ENCODE data around the gene IKBKE.

Gene IKBKE

DNA sequence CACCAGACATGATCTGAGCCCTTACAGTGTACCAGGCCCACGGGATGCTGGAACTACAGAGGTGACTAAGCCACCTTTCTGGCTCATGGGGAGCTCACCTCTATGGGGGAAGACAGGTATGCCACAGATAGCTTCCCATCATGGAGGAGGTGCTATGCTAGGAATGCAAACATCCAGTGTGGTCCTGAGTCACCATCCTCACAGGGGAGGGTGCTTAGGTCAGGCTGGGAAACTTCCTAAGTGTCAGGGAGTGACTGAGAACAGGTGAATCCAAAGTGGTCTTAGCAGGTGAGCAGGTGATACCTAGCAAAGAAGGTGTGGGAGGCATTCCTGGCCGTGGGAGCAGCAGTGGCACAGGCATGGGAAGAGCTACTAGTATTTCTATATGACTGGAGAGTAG, 28.4 kb downstream of the IKBKE start:
- DNase-seq, result no peak

DNA sequence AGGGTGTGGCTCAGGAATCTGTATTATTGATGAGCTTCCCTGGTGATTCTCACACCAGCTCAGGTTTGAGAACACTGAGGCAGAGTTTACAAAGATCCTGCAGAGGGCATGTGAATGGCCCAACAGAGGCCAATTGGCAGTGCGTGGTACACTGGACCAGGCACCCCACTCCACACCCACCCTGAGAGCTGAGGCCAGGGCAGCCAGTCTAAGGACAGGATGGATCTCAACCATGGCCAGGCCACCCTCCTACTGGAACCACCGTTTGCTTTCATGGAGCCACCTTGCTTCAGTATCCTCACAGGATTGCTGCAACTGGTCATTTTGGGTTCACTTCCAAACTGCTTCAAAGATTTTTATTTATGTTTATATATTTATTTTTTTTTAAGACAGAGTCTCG, 29.8 kb downstream of the IKBKE start:
- DNase-seq, result no peak

DNA sequence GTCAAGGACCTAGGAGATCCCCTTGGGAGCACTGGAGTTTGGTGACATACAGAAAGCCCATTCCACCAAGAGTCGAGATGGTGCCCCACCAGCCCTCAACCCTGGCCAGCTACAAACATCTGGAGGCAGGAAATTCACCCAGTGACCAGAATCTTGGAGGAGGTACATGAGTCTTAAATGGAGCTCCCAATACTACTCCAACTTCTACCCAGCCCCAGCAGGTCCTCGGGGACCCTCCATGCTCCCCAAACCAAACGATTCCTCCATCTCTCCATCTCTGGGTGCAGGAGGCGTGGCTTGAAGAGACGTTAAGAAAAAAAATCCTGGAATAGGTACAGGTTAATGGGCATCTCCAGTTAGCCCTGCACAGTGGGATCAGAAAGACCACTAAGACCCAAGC, 31.6 kb downstream of the IKBKE start:
- DNase-seq, result no peak

DNA sequence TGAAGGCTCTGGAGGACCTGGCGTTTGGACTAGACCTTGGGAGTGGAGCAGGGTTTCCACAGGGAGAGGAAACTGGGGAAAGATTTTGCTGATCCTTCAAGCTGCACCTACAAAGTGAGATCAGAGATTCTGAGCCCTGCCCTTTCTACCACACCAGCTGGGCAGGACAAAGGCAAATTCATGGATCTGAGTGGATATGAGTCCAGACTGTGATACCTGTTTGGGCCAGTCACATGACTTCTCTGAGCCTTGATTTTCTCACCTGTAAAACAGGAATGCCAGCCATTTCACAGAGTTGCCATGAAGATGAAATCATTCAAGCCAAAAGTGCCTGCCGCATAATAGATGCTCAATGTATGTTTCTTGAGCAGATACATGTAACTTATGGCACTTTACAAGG, 32.1 kb downstream of the IKBKE start:
- no peak for DNase-seq

DNA sequence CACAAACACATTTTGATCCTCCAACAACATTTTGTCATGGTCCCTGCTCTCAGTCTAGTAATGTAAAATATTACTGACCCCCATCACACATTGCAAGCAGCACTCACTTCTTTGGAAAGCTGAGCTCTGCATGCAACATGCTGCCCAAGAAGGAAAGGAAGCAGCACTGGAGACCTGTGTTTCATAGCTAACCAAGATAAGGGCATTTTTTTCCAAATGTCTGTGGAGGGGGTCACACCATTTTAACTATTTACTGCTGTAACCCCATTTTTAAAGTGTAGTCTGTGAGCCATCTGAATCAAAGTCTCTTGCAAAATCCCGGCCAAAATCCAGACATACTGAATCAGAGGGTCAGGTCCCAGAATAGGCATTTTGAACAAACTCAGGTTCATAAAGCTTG, 32.5 kb downstream of the IKBKE start:
- DNase-seq, result no peak

DNA sequence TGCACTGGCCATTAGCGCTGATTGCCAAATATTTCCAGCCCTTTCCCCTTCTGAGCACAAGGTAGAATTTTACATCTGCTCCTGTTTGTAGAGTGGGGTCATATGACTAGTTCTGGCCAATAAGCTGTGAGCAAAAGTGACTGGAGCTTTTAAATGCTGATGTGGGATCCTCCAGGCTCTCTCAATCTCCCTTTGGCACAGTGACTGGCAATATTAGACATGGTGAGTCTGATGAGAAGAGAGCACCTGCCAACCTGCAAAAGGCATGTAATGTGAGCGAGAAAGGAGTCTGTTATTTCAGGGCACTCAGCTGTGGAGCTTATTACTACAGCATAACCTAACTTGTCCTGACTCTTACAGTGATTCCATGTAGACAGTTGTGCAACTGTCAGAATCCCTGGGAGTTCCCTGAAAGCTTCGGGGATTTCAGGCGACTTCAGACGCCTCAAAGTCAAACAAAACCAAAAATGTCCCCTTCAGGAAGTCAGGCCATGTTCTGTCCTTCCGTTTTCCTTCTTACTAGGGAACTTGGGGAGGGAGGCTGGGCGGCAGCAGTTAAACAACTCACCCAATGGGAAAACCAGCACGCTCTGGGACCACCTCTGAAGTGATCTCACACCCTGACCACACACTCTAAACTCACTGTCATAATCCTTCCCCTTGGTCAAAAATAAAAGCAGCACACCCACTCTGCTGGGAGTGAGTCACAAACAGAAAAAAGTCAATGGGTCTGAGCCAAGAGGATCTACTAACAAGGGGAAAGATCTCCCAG, 33.5 kb downstream of the IKBKE start:
- peak; percentile 32 to 68 for DNase-seq

- DNase-seq, result no peak
These were observed 34.1 kb downstream of the IKBKE start for GRCh38 chr1:206504363-206504713.

DNA sequence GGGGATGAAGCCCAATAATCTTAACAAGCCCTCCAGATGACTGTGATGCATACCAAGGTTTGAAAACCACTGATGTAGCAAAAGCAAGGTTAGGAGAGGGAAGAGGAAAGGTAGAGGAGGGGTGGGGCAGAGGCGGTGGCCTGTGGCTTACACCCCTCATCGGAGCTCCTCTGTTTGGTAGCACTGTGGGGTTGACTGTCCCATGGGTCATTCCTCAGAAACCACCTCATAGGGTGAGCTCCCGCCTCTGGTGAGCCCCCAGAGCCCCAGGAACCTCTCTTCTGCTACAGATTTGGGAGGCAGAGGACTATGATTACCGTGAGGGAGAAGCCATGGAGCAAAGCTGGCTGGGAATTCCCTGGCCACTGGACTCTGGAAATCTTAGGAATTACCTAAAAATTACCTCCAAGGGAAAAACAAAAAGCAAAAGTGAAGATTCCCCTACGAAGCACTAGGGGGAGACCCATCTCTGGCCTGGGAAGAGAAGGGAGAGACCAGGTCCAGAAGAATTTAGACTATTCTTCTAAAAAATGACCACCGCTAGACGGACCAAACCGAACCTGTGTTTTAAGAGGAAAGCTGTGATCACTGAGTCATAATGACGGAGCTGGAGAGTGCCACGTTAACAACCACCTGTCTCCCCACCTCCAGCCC, 35.6 kb downstream of the IKBKE start:
- DNase-seq, result no peak

- peak; percentile 17 to 29 for DNase-seq
These were observed 36.4 kb downstream of the IKBKE start for GRCh38 chr1:206506405-206507283.

DNA sequence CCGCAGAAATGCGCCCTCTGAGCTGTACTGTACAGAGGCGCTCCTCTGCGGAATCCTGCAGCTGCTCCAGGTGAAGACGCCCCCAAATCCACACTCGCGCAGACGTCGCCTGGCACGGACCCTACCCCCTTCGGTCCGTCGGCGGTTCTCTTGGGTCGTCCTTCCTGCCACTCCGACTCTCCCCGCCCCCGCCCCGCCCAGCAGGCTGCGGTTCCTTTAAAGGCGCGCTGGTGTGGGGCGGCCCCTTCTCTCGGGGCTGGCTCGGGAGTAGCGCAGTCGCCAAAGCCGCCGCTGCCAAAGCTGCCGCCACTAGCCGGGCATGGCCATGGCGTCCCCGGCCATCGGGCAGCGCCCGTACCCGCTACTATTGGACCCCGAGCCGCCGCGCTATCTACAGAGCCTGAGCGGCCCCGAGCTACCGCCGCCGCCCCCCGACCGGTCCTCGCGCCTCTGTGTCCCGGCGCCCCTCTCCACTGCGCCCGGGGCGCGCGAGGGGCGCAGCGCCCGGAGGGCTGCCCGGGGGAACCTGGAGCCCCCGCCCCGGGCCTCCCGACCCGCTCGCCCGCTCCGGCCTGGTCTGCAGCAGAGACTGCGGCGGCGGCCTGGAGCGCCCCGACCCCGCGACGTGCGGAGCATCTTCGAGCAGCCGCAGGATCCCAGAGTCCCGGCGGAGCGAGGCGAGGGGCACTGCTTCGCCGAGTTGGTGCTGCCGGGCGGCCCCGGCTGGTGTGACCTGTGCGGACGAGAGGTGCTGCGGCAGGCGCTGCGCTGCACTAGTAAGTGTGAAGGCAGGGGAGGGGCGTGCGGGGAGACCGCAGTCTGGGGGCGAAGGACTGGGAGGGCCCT, 37.2 kb downstream of the IKBKE start, which contains the start of gene RASSF5:
Gene RASSF5, plus strand, starts transcription at position 248 of the 846 bp plus-strand sequence. Its CDS starts 72 bp downstream, at position 320.
- peak; percentile 83 for DNase-seq

- no peak for DNase-seq
These were observed 38.0 kb downstream of the IKBKE start for GRCh38 chr1:206508130-206508889.

DNA sequence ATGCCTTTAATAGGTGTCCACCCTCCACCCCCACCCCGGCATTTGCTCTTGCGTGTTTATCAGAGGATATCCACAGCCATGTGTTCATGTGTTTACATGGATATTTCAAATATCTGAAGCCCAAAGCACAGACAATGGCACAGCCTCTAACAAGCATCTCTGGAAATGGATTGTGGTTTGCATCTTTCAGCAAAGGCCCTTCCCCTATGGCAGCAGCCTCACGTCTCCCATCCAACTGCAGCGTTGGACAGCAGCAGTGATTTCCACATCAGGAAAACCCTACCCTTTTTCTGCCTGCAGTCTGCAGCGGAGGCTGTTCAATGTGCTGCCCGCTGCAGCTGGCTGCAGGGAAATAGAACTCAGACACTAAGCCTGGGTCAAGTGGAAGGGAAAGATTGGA, 38.7 kb downstream of the IKBKE start:
- no peak for DNase-seq

DNA sequence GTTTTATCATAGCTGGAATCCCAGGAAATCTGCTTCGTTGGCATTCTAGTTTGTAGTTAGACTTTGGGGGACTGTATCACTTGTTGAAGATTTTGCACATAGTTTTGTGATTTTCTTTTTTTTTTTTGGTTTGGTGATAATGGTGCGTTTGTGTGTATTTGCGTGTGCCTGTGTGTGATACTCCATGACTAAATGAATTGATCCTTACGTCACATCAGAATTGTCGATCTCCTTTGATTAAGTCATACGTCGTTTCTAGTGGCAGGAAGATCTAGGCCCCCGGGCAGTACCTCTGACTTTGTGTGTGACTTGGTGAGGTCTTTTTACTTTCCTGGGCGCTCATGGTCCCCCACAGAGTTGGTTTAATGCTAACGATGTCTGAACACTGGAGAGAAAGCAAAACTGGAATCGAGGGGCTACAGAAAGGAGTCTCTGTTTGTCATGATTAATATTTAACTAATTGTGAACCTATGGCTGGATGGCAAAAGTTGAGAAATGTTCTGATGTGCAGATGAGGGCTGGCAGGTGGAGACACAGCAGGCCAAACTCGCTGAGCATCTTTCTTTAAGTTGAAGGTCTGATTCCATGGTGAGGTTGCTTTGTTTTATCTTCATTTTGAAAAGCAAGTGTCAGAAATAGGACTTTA, 39.5 kb downstream of the IKBKE start:
- DNase-seq, result no peak

DNA sequence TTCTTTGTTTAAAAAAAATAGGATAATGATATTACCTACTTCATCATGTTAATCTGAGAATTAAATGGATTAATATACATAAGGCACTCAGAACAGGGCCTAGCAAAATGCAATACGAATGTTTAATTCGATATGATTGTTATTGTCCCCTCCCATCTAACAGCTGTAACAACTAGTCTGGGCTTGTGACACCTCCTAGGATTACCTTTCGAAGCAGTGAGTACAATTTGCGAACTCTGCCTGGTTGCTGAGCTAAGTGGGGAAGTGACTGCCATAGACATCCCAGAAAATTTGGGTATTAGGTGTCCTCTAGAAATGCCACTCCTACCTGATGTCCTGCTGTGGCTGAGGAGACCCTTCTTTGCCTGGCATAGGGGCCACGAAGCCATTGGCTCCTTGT, 40.1 kb downstream of the IKBKE start:
- DNase-seq, result no peak

- no peak for DNase-seq
These were observed 41.2 kb downstream of the IKBKE start for GRCh38 chr1:206511362-206512057.

- DNase-seq, result no peak
These were observed 42.0 kb downstream of the IKBKE start for GRCh38 chr1:206512058-206512850.

GRCh38 chr1:206512851-206513180, 42.5 kb downstream of the IKBKE start:
- DNase-seq, result no peak

GRCh38 chr1:206513312-206514111, 43.2 kb downstream of the IKBKE start:
- no peak for DNase-seq

DNA sequence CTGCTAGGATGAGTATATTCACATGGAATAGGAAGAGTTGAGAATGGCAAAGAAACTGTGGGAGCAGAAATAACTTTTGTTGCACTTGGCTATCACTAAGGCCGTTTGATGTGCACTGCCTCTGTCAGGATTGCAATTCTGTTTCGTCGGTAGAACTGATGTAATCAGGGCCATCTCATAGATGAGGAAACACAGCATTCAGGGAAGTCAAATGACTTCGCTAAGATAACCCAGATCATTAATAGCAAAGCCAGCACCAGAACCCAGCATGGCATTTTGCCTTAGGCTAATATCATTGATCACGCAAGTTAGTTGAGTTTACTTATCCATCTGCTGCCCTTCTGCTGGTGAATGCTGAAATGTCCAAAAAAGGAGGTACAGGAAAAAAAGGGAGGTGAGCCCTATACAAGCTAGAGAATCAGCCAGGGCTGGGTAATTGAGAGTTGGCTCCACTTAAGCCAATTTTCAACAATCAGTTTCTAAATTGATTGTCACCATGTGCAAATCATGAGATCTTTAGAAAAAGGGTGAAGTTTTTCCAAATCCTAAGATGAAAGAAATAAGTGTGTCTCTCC, 44.6 kb downstream of the IKBKE start:
- DNase-seq, result no peak
